ENCODE data around the gene RIC3. TPM values are rescaled to one million over a fixed set of nuclear protein-coding genes. Genes with fewer than 3 reads are reported as not detected.

Gene RIC3
- polyA plus RNA-seq, 1 experiment, result not detected

- DNase-seq (ENCODE audit: low read depth), result no peak
- Histone ChIP-seq H3K27me3 (ENCODE audit: control insufficient read depth, insufficient read depth, low read length) (no peaks in the 10 kb centered on the region), H3K4me3 (ENCODE audit: low read depth, low read length) (no peak overlapping the region), H3K36me3 (ENCODE audit: control insufficient read depth, insufficient read depth, low read length) (peaks cover 28% of the 10 kb centered on the region)
- TF ChIP-seq CTCF (IDR thresholded peaks at IDR 0.05; ENCODE audit: insufficient read depth, low read depth, low read length), result no peak
- CTCF ChIA-PET, result interaction anchor here (0.7 to 21.3 kb wide), 23 partner anchors 10 to 770 kb away, joined by 3 to 710 read pairs (median 6); partner anchors contain the start of gene EIF3F
- POLR2A ChIA-PET, result interaction anchor here (1.4 kb wide), 1 partner anchor 92 kb away, joined by 6 read pairs; no protein-coding TSS in a partner anchor
Observed at GRCh38 chr11:8098361-8098760, 70.5 kb downstream of the RIC3 start.

- H3K4me3 ChIP-seq (ENCODE audit: low read depth, low read length), result no peak overlapping the region
- DNase-seq (ENCODE audit: low read depth), result no peak
- ChIA-PET POLR2A (no interaction called here), CTCF (interaction anchor here (0.7 to 21.3 kb wide), 11 partner anchors 9 to 420 kb away, joined by 3 to 710 read pairs (median 27); no protein-coding TSS in a partner anchor)
- no peaks in the 10 kb centered on the region for H3K27me3 ChIP-seq (ENCODE audit: control insufficient read depth, insufficient read depth, low read length)
- no peak for TF ChIP-seq CTCF (IDR thresholded peaks at IDR 0.05; ENCODE audit: insufficient read depth, low read depth, low read length)
- peaks cover 28% of the 10 kb centered on the region for H3K36me3 ChIP-seq (ENCODE audit: control insufficient read depth, insufficient read depth, low read length)
Observed at GRCh38 chr11:8097926-8098325, 70.9 kb downstream of the RIC3 start.

- no peak for TF ChIP-seq CTCF (IDR thresholded peaks at IDR 0.05; ENCODE audit: insufficient read depth, low read depth, low read length)
- DNase-seq (ENCODE audit: low read depth), result no peak
- CTCF ChIA-PET, result interaction anchor here (0.7 to 21.3 kb wide), 10 partner anchors 9 to 420 kb away, joined by 3 to 710 read pairs (median 38); partner anchors contain the start of gene EIF3F
- POLR2A ChIA-PET, result no interaction called here
- no peak overlapping the region for H3K4me3 ChIP-seq (ENCODE audit: low read depth, low read length)
- H3K36me3 ChIP-seq (ENCODE audit: control insufficient read depth, insufficient read depth, low read length), result peaks cover 28% of the 10 kb centered on the region
- H3K27me3 ChIP-seq (ENCODE audit: control insufficient read depth, insufficient read depth, low read length), result no peaks in the 10 kb centered on the region
Observed at GRCh38 chr11:8097468-8097867, 71.4 kb downstream of the RIC3 start.

GRCh38 chr11:8097062-8097461 lies 71.8 kb downstream of the RIC3 start:
- ChIA-PET POLR2A (no interaction called here), CTCF (interaction anchor here (0.9 to 21.3 kb wide), 10 partner anchors 8 to 419 kb away, joined by 3 to 710 read pairs (median 18); partner anchors contain the start of gene EIF3F)
- H3K36me3 ChIP-seq (ENCODE audit: control insufficient read depth, insufficient read depth, low read length), result peaks cover 28% of the 10 kb centered on the region
- no peak for TF ChIP-seq CTCF (IDR thresholded peaks at IDR 0.05; ENCODE audit: insufficient read depth, low read depth, low read length)
- no peak for DNase-seq (ENCODE audit: low read depth)
- H3K27me3 ChIP-seq (ENCODE audit: control insufficient read depth, insufficient read depth, low read length), result no peaks in the 10 kb centered on the region
- H3K4me3 ChIP-seq (ENCODE audit: low read depth, low read length), result no peak overlapping the region

- H3K36me3 ChIP-seq (ENCODE audit: control insufficient read depth, insufficient read depth, low read length), result peaks cover 25% of the 10 kb centered on the region
Observed at GRCh38 chr11:8096575-8096974, 72.2 kb downstream of the RIC3 start.

More at GRCh38 chr11:8096575-8096974, 72.2 kb downstream of the RIC3 start:
- TF ChIP-seq CTCF (IDR thresholded peaks at IDR 0.05; ENCODE audit: insufficient read depth, low read depth, low read length), result no peak
- ChIA-PET POLR2A (no interaction called here), CTCF (interaction anchor here (0.9 to 21.3 kb wide), 10 partner anchors 7 to 191 kb away, joined by 3 to 710 read pairs (median 16); partner anchors contain the start of gene EIF3F)
- no peak overlapping the region for H3K4me3 ChIP-seq (ENCODE audit: low read depth, low read length)
- H3K27me3 ChIP-seq (ENCODE audit: control insufficient read depth, insufficient read depth, low read length), result no peaks in the 10 kb centered on the region
- no peak for DNase-seq (ENCODE audit: low read depth)
